WTC11 (cell line): ENCODE measurements around the gene NCKIPSD. TPM values are rescaled to one million over a fixed set of nuclear protein-coding genes. Genes with fewer than 3 reads are reported as not detected.

Experiments
- ATAC-seq: fragments of 200-7000 bp; cut with Tn5 transposase; 2 replicates; pipeline ENCODE4 v1.10.0; 2021; ENCODE audit warnings: mild to moderate bottlenecking, moderate library complexity
- CTCF ChIA-PET: fragments of 300-600 bp; sonication (Branson Sonifier 250); formaldehyde crosslinking; loops from one replicate; lab custom pipeline; 2021; ENCODE audit warnings: antibody characterized with exemption; lab: Charles Lee
- POLR2A ChIA-PET: fragments of 350-600 bp; sonication (Branson Sonifier 250); formaldehyde crosslinking; loops from one replicate; lab custom pipeline; 2021; ENCODE audit warnings: antibody characterized with exemption; lab: Charles Lee
- DNase-seq: peaks from one replicate; pipeline ENCODE4 v3.0.0; 2021; ENCODE audit warnings: low spot score
- H3K27ac Mint-ChIP-seq: 2 replicates; pipeline ENCODE4 v1.8.0; 2021; ENCODE audit warnings: mixed read lengths
- H3K27me3 Mint-ChIP-seq: 2 replicates; pipeline ENCODE4 v1.8.0; 2021; ENCODE audit warnings: low read depth, mild to moderate bottlenecking, moderate library complexity, mixed read lengths
- H3K36me3 Mint-ChIP-seq: 2 replicates; pipeline ENCODE4 v1.8.0; 2021; ENCODE audit warnings: mixed read lengths
- H3K4me1 Mint-ChIP-seq: 2 replicates; pipeline ENCODE4 v1.8.0; 2022; ENCODE audit warnings: mixed read lengths
- H3K4me3 Mint-ChIP-seq: 2 replicates; pipeline ENCODE4 v1.8.0; 2021; ENCODE audit warnings: mild to moderate bottlenecking, moderate library complexity, mixed read lengths
- H3K9me3 Mint-ChIP-seq: 2 replicates; pipeline ENCODE4 v1.8.0; 2021; ENCODE audit warnings: mixed read lengths
- AR ChIP-seq: fragments of 250-450 bp; sonication (Bioruptor Pico); IDR thresholded peaks from 2 replicates; pipeline ENCODE4 v1.9.0; 2021; ENCODE audit warnings: mild to moderate bottlenecking
- ARID4B ChIP-seq: sonication (generic); formaldehyde crosslinking; IDR thresholded peaks from 2 replicates; pipeline ENCODE4 v1.8.0; 2023; ENCODE audit warnings: missing genetic modification reagents, mild to moderate bottlenecking, borderline replicate concordance
- E2F5 ChIP-seq: sonication (generic); formaldehyde crosslinking; IDR thresholded peaks from 2 replicates; pipeline ENCODE4 v1.8.1; 2022; ENCODE audit warnings: mild to moderate bottlenecking, moderate library complexity, missing genetic modification reagents
- EMX1 ChIP-seq: fragments of 250-450 bp; sonication (Bioruptor Pico); IDR thresholded peaks from 2 replicates; pipeline ENCODE4 v1.8.0; 2021; ENCODE audit warnings: mild to moderate bottlenecking
- ESRRA ChIP-seq: sonication (generic); formaldehyde crosslinking; IDR thresholded peaks from 2 replicates; pipeline ENCODE4 v1.8.1; 2022; ENCODE audit warnings: mild to moderate bottlenecking, missing genetic modification reagents, borderline replicate concordance
- FOXK1 ChIP-seq: sonication (generic); formaldehyde crosslinking; IDR thresholded peaks from 2 replicates; pipeline ENCODE4 v1.8.0; 2022; ENCODE audit warnings: mild to moderate bottlenecking, moderate library complexity, missing genetic modification reagents
- GABPB1 ChIP-seq: sonication (generic); formaldehyde crosslinking; IDR thresholded peaks from 2 replicates; pipeline ENCODE4 v1.8.1; 2023; ENCODE audit warnings: mild to moderate bottlenecking, missing genetic modification reagents
- HMGXB4 ChIP-seq: sonication (generic); formaldehyde crosslinking; IDR thresholded peaks from 2 replicates; pipeline ENCODE4 v1.8.1; 2023; ENCODE audit warnings: mild to moderate bottlenecking, moderate library complexity, missing genetic modification reagents
- PREB ChIP-seq: sonication (generic); formaldehyde crosslinking; IDR thresholded peaks from 2 replicates; pipeline ENCODE4 v1.8.1; 2022; ENCODE audit warnings: mild to moderate bottlenecking, missing genetic modification reagents, moderate library complexity, borderline replicate concordance
- RELA ChIP-seq: sonication (generic); formaldehyde crosslinking; IDR thresholded peaks from 2 replicates; pipeline ENCODE4 v1.8.1; 2022; ENCODE audit warnings: missing genetic modification reagents, mild to moderate bottlenecking, borderline replicate concordance
- RORB ChIP-seq: fragments of 250-450 bp; sonication (Bioruptor Pico); IDR thresholded peaks from 2 replicates; pipeline ENCODE4 v1.9.0; 2021; ENCODE audit warnings: mild to moderate bottlenecking
- ZBTB21 ChIP-seq: sonication (generic); formaldehyde crosslinking; IDR thresholded peaks from 2 replicates; pipeline ENCODE4 v1.8.1; 2023; ENCODE audit warnings: mild to moderate bottlenecking, missing genetic modification reagents, borderline replicate concordance
- ZBTB43 ChIP-seq: sonication (generic); formaldehyde crosslinking; IDR thresholded peaks from 2 replicates; pipeline ENCODE4 v1.8.1; 2023; ENCODE audit warnings: mild to moderate bottlenecking, missing genetic modification reagents
- ZNF121 ChIP-seq: sonication (generic); formaldehyde crosslinking; IDR thresholded peaks from 2 replicates; pipeline ENCODE4 v1.8.0; 2023; ENCODE audit warnings: missing genetic modification reagents
- ZNF317 ChIP-seq: sonication (generic); formaldehyde crosslinking; IDR thresholded peaks from 2 replicates; pipeline ENCODE4 v1.8.1; 2023; ENCODE audit warnings: low read depth, mild to moderate bottlenecking, moderate library complexity, missing genetic modification reagents, borderline replicate concordance
- ZNF425 ChIP-seq: fragments of 250-450 bp; sonication (Bioruptor Pico); conservative IDR thresholded peaks from 2 replicates; pipeline ENCODE4 v1.9.0; 2021; ENCODE audit warnings: mild to moderate bottlenecking
- ZNF671 ChIP-seq: fragments of 250-450 bp; sonication (Bioruptor Pico); IDR thresholded peaks from 2 replicates; pipeline ENCODE4 v1.8.0; 2021; ENCODE audit warnings: mild to moderate bottlenecking
- total RNA-seq: library from RNA; stranded (reverse); gene quantifications from 3 replicates; pipeline ENCODE4 v1.2.3, GENCODE V29; 2021

The NCKIPSD gene
- total RNA-seq, 1 experiment from 2014 or later: 40.1 TPM

GRCh38 chr3:48663489-48664312 lies 22.0 kb downstream of the NCKIPSD start (continued):
- TF ChIP-seq HMGXB4 (CRISPR knock-in tag): peak; percentile 83
- TF ChIP-seq ZNF317: no peak
- no peak for TF ChIP-seq RORB (CRISPR knock-in tag)
- TF ChIP-seq ESRRA: 0 out of 2 replicates have a peak, but pooled peaks have one; percentile 67
- 0 out of 2 replicates have a peak, but pooled peaks have one; percentile 73 for TF ChIP-seq EMX1
- TF ChIP-seq, all 79 proteins: peak for 45

GRCh38 chr3:48662753-48663488 lies 22.8 kb downstream of the NCKIPSD start, which contains the start of gene CELSR3:
Gene CELSR3, minus strand, starts transcription at chr3:48662886. Its CDS starts 252 bp downstream, at chr3:48662634.
- Mint-ChIP-seq H3K9me3 (peaks cover 6% of the 10 kb centered on the region; the same call in 1 of the 2 replicates), H3K4me1 (peaks cover 14% of the 10 kb centered on the region), H3K27me3 (no peaks in the 10 kb centered on the region), H3K36me3 (peaks cover 28% of the 10 kb centered on the region), H3K27ac (peak within 1 kb of the TSS; percentile 100), H3K4me3 (peak within 1 kb of the TSS; percentile 88)
- ChIA-PET POLR2A (interaction anchor here (0.6 to 4.4 kb wide), 13 partner anchors 13 to 911 kb away, joined by 3 to 41 read pairs (median 4); partner anchors contain the start of genes ATRIP, IP6K2, NDUFAF3 and PFKFB4), CTCF (interaction anchor here (0.9 to 5.2 kb wide), 13 partner anchors 23 to 344 kb away, joined by 3 to 51 read pairs (median 5); partner anchors contain the start of genes NCKIPSD, SLC26A6, UQCRC1 and WDR6)
- DNase-seq: peak; percentile 89
- ATAC-seq: peak; percentile 16
- TF ChIP-seq RELA (CRISPR knock-in tag) (0 out of 2 replicates have a peak, but pooled peaks have one; percentile 17), ZNF425 (0 out of 2 replicates have a peak, but pooled peaks have one; percentile 15), FOXK1 (CRISPR knock-in tag) (peak; percentile 65; the same call in 1 of the 2 replicates), PREB (no peak), ZBTB21 (CRISPR knock-in tag) (peak; percentile 73; the same call in 1 of the 2 replicates), ZBTB43 (no peak), ARID4B (CRISPR knock-in tag) (peak; percentile 4), E2F5 (peak; percentile 73; the same call in 1 of the 2 replicates), ZNF121 (0 out of 2 replicates have a peak, but pooled peaks have one; percentile 6), AR (no peak; the same call in 1 of the 2 replicates), ZNF671 (CRISPR knock-in tag) (peak; percentile 69; the same call in 1 of the 2 replicates), GABPB1 (CRISPR knock-in tag) (no peak)
